ENCODE data around the gene PLVAP.

Gene PLVAP

DNA sequence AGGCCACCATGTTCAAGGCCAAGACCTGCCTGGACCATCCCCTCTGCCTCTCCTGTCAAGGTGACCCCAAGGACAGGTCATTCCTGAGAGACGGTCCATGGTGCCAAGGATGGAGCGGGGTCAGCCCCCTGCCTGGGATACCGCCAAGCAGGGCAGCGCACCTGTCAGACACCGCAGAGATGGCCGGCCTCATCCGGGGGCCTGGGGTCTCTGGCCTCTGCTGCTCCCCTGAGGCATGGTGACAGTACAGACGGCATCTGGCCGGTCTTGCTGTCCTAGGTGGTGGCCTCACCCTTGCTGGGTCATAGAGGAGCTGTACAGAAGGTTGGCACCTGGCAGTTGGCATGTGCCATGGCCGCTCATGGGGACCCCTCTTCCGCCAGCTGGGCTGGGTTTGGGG lies 56.7 kb downstream of the PLVAP start:
- no peak for DNase-seq

DNA sequence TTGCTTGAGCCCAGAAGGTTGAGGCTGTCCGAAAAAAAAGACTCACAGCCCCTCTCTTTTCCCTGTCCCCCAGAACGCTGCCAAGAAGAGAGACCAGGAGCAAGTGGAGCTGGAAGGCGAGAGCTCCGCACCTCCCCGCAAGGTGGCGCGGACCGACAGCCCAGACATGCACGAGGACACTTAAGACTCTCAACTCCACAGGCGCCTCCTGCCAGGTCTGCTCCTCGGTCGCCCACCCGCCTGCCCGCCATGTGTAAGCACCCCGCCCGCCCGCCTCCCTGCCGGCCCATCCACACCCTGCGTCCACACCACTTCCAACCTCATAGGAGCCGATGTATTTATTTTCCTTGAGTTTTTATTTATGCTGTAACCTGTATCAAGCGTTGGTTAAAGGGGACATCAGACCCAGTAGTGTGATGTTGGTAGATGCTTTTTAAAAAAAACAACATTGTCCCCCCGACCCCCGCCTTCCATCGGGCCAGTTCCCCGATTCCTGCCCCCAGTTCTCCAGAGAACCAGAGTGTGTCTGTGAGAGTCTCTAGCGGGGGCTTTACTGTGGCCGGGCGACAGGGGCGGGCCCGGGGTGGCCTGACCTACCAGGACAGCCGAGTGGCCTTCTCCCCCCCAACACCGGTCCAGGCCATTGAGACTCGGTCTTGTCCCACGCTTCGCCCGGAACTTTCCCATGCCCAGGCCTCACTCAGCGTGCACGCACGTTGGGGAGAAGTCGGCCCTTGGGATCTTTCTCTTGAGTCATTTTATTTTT lies 57.5 kb downstream of the PLVAP start:
- DNase-seq = no peak

- no peak for DNase-seq
Observed at GRCh38 chr19:17318966-17319365, 58.2 kb downstream of the PLVAP start.

DNA sequence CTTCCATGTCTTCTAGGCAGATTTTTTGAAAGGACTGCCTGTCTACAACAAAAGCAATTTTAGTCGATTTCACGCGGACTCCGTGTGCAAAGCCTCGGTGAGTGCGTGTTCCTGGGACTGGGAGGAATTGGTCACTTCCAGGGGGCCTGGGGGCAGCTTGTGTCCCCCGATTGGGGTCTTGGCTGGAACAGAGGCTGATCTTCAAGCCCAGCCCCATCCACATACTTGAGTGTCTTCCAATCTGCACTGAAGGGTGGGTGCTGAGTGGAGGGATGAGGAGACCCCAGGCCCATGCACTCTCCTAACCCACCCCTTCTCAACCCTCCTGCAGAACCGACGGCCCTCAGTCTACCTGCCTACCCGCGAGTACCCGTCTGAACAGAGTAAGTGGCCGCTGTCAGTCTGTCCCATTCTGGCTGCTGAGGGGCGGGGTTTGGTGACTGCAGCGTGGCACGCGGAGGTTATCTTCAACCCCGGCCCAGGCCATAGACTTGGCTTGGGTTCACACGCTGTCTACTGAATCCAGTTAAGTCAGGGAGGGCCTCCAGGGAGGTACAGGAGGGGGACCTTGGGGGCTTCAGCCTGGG lies 63.0 kb downstream of the PLVAP start:
- DNase-seq = no peak

DNA sequence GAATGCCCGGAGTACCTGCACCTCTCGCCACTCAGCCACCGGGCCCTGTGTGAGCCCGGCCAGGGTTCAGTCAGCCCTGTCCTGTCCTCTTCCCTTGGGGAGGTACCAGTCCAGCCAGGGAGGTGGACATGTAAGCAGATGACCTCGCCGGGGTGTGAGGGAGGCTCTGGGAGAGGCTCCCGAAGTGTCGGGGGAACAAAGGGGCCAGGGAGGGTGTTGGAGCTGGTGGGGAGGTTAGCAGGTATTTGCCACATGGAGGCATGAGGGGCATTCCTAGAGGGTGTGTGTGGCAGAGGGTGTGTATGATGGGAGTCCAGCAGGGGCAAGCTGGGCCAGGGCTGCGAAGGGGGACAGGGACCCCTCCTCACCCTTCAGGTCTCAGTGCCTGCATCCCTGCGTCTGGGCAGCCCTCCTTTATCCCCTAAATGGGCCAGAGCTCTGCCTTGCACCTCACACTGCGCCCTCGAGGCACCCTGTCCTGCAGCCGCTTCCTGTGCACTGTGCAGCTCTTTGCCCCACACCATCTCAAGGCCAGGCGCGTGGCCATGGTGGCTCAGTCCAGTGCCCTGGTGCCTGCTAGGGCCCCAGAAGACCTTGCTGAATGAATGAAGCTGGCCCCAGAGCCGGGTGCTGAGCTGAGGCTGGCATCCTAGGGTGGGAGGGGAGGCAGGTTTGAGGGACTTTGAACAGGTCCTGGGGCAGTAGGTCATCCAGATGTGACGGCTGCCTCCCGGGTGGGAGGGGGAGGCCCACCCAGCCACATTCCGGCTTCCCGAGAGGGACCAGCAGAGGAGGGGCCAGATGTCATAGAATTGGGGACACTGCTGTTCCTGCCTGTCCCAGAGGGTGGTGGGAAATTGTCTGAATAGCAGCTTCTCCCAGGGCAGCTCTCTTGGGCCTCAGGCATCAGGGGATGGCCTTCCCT lies 64.7 kb downstream of the PLVAP start:
- no peak for DNase-seq

DNA sequence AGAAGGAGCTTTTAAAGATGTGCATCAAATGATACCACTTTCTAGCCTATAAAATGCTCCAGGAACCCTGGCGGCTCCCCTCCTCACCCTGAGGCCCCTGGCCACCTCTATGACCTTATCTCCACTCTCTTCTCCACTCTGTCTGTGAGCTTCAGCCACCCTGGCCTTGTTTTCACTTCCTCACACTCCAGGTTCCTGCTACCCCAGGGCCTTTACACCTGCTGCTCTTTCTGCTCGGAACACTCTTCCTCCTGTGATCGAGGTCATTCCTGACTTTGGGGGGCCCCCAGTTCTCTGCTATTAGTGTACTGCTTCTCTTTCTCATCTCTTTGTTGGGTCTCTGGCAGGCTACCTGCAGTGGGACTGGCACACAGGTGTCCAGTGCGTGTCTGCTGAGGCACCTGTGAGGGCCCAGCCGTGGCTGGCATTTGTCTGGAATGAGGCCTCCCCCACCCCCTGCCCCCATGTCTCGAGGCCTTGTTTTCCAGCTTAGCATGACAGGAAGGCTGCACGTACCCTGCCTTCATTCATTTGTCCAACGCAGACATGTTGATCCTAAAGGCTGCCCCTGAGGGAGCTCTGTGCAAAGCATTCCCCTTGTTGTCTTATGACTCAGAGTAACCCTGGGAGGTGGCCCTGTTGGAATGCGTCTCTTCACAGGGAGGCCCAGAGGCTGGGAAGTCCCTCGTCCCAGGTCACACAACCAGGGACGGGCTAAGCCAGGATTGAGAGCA lies 65.5 kb downstream of the PLVAP start:
- no peak for DNase-seq

DNA sequence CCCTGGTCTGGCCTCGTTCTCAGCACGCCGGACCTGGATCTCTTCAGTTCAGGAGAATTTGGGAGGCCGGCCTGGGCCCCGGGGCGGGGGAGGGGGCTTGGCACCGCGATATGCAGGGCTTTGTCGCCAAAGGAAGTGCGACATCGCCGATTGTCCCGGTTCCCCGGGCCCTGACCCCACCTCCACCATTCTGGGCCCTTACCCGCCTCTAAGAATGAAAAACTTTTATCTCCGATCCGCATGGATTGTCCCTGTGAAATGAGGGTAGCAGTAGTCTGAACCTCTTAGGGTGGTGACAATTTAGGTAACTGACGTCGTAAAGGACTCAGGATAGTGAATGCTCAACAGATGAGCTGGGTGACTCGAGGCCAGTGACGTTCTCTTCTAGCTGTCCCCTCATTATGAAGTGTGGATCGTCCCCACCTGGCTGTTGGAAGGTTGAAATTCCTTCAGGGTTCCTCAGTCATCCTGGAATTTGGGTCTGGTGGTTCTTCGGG lies 67.1 kb downstream of the PLVAP start:
- no peak for DNase-seq

DNA sequence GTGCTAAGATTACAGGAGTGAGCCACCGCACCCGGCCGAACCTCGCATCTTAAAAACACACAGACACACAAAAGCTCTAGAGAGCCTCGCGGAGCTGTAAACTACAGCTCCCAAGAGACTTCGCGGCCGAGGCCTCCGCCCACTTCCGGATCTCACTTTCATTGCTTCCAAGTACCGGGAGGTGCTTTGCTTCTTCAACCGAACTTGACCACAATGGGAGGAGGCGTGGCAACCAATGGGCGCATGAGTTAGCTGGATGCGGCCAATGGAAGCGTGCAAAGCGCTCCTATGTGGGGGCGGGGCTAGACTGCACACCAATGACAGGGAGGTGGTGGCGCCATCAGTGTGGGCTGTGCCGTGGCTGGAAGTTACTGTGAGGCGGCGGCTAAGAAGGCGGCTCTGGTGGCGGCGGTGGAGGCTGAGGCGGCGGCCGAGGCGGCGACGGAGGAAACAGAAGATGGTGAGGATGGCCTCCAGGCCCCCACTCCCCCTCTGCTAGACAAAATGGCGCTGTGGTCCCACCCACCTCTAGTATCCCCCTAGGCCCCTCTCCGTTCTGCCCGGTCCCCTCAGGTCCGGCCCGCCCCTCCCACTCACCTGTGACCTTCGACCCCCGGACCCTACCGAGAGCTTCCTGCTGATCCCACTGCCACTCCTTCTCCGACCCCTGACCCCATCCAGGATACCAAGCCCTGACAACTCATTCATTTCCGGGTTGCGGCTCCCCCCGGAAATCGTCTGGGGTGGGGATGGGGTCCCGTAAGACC lies 67.8 kb downstream of the PLVAP start, which contains the start of gene DDA1:
DDA1 (plus strand) TSS at position 366 of the 767 bp plus-strand sequence; CDS start at position 458, 92 bp downstream.
- DNase-seq = peak; percentile 78 to 99

GRCh38 chr19:17307876-17308377 lies 69.2 kb downstream of the PLVAP start:
- no peak for DNase-seq

DNA sequence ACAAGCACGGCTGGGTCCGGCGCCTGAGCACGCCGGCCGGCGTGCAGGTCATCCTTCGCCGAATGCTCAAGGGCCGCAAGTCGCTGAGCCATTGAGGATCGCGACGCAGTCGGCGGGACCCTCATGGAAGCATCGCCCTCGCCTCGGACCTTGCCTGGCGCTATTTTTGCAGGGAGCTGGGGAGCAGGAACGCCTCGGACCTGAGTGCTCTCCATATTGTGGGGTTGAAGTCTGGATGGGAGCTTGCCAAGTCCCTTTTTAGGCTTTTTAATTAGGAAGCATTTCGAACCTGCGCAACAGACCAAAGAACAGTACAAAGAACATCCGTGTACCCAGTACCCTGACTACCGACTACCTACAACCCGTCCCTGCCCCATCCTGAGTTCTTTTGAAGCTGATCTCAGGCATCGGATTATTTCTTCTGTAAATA lies 70.8 kb downstream of the PLVAP start:
- no peak for DNase-seq

DNA sequence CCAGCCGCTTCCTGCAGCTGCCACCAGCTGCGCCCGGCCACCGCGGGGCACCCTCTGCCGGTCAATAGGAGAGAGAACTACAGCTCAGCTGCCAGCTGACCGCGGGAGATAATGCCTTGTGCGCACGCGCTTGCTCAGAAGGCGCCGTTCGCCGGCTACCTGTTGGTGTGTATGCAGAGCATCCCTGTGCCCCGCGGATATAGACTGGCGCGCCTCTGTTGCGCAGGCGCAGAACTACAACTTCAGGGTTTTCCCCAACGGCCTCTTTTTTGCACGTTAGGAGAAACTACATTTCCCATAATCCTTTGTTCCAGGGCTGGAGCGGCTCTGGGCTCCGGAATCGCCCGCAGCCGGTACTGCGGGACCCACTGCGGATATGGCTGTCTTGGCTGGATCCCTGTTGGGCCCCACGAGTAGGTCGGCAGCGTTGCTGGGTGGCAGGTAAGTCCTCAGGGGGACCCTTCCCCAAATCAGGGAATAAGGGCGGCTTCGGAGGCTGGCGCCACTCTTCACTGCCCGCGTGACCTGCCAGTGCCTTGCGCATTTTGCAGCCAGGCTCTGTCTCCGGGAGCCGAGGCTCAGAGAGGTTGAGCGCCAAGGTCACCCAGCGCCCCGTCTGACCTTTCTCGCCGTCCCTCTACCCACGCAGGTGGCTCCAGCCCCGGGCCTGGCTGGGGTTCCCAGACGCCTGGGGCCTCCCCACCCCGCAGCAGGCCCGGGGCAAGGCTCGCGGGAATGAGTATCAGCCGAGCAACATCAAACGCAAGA lies 71.4 kb downstream of the PLVAP start, which contains the start of gene MRPL34:
MRPL34 (plus strand) TSS at position 356 of the 768 bp plus-strand sequence; CDS start at position 377, 21 bp downstream.
- DNase-seq = peak; percentile 79 to 99

- no peak for DNase-seq
Observed at GRCh38 chr19:17305216-17305516, 72.0 kb downstream of the PLVAP start.

GRCh38 chr19:17304386-17305215 lies 72.5 kb downstream of the PLVAP start:
- DNase-seq = no peak

DNA sequence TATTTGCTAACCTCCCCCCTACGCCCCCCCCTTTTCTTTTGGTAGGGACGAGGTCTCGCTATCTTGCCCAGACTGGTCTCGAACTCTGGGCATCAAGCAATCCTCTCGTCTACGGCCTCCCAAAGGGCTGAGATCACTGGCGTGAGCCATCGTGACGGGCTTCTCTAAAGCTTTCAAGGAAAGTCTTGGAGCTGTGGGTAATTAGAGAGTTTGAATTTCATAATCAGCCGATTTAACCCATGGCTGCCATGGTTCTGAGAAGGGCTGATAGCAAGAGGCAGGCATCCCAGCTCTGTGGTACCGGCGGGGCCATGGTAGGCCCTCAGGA lies 73.2 kb downstream of the PLVAP start:
- no peak for DNase-seq

DNA sequence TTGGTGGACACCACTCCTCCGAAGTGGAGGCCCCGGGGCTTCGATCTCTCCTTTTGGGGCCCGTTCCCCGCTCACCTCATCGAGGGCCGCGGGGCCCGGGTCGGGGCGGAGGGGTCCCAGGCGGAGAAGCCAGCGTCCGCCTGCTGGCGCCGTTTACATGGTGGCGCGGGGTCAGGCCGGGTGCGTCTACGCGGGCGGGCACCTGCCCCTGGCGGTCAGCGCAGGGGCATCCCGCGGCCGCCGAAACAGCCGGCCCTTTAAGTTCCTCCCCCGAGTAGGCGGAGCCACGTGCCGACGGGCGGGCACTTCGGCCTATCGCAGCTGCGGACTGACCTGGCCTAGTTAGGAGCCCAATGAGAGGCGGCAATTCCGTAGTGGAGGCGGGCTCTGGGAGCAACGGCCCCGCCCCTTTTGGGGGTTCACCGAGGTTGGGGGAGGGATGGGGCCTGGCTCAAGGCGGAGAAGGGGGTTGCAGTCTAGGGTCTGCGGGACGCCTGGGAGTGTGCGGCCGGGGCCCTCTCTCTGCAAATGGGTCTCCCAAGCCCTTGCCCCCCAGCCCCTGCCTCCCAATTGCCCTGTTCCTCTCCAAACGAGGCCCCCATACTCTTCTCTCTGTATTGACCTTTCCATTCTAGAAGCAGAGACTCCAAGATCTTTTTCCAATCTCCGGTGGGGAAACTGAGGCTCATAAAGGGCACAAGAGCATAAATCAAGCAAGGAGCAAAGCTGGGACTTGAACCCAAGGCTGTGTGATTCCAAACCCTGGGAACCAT lies 73.8 kb downstream of the PLVAP start, which contains the start of gene ABHD8:
ABHD8 (minus strand) TSS at position 259 of the 773 bp plus-strand sequence. CDS start 1,809 bp downstream, outside the sequence.
- peak; percentile 75 to 76 for DNase-seq

DNA sequence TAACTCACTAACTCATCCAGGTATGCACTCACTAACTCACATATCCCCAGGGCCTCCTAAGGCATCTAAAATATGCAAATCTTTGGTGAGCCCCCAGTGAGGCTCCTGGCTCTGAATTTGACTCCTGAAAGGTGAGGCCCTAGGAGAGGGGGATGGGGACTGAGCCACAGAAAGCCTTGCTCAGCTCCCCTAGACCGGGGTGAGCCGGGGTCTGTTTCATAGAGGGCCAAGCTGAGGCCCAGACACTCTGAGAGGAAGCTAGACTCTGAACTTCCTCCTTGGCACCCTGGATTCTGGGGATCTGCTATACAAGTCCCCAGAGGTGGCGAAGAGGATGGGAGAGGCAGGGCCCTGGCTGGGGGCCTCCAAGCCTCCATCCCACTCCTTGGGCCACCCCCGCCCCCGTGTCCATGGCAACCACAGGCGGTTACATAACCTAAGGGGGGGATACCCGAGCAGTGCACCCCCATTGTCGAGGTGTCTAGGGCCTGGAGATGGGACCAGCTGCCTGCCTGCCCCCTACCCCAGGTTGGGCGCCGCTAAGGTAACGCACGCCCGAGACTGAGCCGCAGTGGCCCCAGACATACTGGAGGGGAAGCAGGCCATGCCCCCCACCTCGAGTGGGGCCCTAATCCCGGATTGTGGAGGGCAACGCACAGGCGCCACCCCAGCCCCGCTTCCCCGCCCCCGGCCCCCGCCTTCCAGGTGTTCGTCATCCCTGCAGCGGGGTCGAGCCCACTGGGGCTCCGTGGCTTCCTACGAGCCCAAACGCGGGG lies 74.6 kb downstream of the PLVAP start:
- peak; percentile 22 to 37 for DNase-seq
